Measurements from ENCODE around the gene ERC2.

The ERC2 gene

GRCh38 chr3:55709411-55710012 lies 758.8 kb downstream of the ERC2 start:
- DNase-seq (ENCODE audit: low read depth), result no peak

GRCh38 chr3:55708921-55709320 lies 759.3 kb downstream of the ERC2 start:
- no peak for DNase-seq (ENCODE audit: low read depth)

- no peak for DNase-seq (ENCODE audit: low read depth)
Measured at GRCh38 chr3:55708242-55708641, 760.0 kb downstream of the ERC2 start.

- no peak for DNase-seq (ENCODE audit: low read depth)
Measured at GRCh38 chr3:55704521-55704920, 763.7 kb downstream of the ERC2 start.

DNA sequence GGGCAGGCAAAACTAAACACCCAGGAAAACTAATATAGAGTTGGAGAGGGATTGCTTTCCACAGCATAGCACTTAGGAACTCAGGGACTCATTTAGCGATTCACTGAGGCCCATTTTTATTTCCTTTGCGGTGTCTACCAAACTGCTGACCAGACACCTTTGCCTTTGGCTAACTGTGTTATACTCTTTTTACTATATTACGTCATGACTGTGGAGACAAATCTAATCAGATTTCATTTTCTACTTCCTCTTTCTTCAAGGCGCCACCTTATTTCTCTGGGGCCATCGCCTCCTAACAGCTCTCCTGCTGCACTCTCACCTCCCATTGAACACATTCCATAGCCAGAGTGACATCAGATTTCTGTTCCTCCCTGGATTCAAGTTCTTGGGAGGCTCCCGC lies 765.4 kb downstream of the ERC2 start:
- DNase-seq (ENCODE audit: low read depth), result no peak

DNA sequence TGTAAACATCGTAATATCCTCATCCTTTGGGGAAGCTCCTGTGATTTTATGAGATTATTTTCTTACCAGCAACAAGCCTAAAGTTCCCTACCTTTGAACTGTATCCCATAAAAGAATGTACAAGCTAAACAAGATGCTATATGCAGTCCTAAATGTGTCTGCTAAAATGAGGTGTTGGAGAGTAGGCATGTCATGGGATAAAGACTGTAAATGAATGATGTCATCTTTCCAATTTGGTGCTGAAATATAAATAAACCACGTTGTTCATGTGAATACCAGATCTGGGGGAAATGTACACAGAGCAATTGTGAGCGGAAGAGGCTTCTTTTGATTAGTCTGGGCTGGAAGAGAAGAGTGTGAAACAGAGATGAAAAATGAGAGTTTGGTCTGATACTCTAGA lies 766.3 kb downstream of the ERC2 start:
- no peak for DNase-seq (ENCODE audit: low read depth)

DNA sequence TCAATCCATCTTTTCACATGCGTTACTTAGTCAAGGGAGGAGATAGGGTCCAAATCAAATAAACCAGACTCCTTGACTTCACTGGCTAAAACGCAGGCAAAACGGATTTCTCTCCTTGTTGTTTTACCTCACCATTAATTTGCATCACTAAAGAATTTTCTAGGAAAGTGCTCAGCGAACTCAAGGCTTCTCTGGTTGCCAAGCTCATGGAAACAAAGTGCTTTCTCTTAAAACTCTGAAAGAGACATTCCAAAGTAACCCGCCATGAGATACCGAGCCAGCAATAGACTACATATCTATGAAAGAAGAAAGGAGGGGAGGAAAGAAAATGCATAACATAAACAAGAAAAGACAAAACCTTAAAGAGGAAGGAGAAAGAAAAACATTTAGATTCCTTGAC lies 769.4 kb downstream of the ERC2 start:
- no peak for DNase-seq (ENCODE audit: low read depth)

GRCh38 chr3:55697177-55697865 lies 770.9 kb downstream of the ERC2 start:
- no peak for DNase-seq (ENCODE audit: low read depth)

GRCh38 chr3:55692957-55693558 lies 775.2 kb downstream of the ERC2 start:
- DNase-seq (ENCODE audit: low read depth), result no peak

GRCh38 chr3:55692295-55692956 lies 775.8 kb downstream of the ERC2 start:
- no peak for DNase-seq (ENCODE audit: low read depth)

DNA sequence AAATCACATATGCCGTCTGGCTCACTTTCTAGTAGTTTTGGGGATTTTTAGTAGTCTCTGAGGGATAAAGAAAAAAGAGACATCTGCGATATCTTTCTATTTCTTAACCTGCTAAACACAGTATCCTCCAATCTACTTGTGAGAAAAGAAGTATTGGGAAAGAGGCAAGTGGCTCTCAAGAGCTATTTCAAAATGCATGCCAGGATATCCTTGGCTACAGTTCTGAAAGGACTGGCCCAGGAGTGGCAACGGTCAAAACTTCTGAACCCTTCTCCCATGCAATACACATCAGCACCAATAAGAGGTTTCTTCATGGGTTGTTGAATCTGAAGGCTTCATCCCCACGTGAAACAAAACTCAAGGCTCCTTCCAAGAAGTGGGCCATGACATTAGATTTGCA lies 777.1 kb downstream of the ERC2 start:
- no peak for DNase-seq (ENCODE audit: low read depth)

- no peak for DNase-seq (ENCODE audit: low read depth)
Measured at GRCh38 chr3:55690726-55691125, 777.5 kb downstream of the ERC2 start.

- no peak for DNase-seq (ENCODE audit: low read depth)
Measured at GRCh38 chr3:55690177-55690576, 778.1 kb downstream of the ERC2 start.

- DNase-seq (ENCODE audit: low read depth), result no peak
Measured at GRCh38 chr3:55688154-55688553, 780.1 kb downstream of the ERC2 start.

- DNase-seq (ENCODE audit: low read depth), result no peak
Measured at GRCh38 chr3:55687526-55687925, 780.7 kb downstream of the ERC2 start.

DNA sequence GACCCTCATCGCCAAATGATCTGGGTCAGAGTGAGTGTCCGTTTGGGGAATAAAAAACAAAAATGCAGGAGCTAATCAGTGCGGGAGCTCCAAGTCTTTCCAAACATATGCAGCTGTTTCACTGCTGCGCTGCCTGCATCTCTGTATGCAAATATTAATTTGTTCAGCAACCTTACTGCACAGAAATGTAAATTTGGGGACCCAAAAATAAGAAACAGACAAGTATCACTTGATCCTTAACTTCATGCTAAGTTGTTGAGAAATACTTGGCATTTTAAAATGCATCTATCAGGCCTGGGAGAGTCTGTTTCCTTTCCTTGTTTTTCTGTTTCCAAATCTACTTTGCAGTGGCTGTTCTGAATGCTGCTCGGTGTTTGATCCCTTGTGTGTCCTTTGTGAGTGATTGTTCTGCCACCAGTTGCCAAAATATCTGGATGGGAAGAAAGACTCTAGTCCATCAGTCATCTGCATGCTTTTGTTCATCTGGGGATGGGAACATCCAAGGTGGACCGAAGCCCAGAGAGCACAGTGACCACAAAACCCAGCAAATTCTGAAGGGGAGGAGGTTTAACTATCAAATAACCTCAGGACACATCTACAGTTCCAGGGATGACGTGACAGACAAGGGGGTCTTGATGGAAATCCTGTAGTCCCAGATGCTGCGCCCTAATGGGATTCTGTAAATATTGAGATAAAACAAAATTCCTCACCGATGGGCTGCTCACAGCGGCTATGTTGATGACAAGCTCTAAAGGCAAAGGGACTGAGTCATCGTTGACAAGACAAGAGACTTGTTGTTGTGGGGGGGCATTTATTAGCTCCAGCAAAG lies 781.6 kb downstream of the ERC2 start:
- DNase-seq (ENCODE audit: low read depth), result no peak

GRCh38 chr3:55683666-55684270 lies 784.5 kb downstream of the ERC2 start:
- DNase-seq (ENCODE audit: low read depth), result peak; percentile 14

DNA sequence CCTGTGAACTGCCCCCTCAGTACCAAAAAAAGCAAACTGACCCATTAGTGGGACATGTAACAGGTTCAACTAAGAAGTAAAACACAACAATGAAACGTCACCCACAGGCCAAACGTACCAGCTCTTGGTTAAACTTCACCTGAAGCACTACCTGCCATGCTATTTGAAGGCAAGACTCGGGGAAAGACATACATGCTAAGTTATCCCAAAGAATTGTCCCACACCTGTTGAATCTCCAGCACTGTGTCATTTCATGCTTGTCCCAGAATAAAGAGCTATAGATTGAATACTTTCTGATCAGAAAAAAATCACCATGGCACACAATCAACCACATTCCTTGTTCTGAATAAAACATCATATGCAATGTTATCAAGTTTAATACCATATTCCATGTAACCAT lies 785.8 kb downstream of the ERC2 start:
- no peak for DNase-seq (ENCODE audit: low read depth)

GRCh38 chr3:55678546-55679216 lies 789.6 kb downstream of the ERC2 start:
- no peak for DNase-seq (ENCODE audit: low read depth)

GRCh38 chr3:55676643-55677042 lies 791.6 kb downstream of the ERC2 start:
- no peak for DNase-seq (ENCODE audit: low read depth)

GRCh38 chr3:55675478-55675877 lies 792.8 kb downstream of the ERC2 start:
- no peak for DNase-seq (ENCODE audit: low read depth)

Data from stromal cell of bone marrow (primary cell).